ENCODE results near the gene MEPCE. TPM values are rescaled to one million over a fixed set of nuclear protein-coding genes. Genes with fewer than 3 reads are reported as not detected.
"Not testable (repeated sequence)": the region's sequence is repeated elsewhere in the genome, so short reads cannot be mapped to it uniquely, and the experiment has no call there.

The MEPCE gene
- total RNA-seq, 1 donor from 2014 or later, result 25.8 TPM

GRCh38 chr7:100447363-100447762 lies 17.7 kb downstream of the MEPCE start:
- ATAC-seq, result not testable (repeated sequence)

DNA sequence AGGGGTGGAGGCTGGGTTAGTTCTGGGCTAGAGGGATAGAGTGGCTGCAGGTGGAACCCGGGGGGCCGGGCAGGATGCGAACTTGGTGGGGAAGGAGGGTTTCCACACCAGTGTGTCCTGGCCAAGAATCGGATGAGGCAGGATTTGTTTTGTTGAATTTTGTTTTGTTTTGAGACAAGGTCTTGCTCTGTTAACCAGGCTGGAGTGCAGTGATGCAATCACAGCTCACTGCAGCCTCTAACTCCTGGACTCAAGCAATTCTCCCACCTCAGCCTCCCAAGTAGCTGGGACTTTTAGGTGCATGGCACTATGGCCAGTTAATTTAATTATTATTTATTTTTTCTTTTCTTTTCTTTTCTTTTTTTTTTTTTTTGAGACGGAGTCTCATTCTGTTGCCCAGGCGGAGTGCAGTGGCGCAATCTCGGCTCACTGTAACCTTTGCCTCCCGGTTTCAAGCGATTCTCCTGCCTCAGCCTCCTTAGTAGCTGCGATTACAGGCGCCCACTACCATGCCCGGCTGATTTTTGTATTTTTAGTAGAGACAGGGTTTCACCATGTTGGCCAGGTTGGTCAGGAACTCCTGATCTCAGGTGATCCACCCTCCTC lies 19.7 kb downstream of the MEPCE start:
- DNase-seq, result no peak
- ATAC-seq, result no peak
- intact Hi-C loops (cut with micrococcal nuclease), result no loop called here

More at GRCh38 chr7:100447363-100447762, 17.7 kb downstream of the MEPCE start:
- intact Hi-C loops (cut with micrococcal nuclease); DNase-seq: not testable (repeated sequence)

DNA sequence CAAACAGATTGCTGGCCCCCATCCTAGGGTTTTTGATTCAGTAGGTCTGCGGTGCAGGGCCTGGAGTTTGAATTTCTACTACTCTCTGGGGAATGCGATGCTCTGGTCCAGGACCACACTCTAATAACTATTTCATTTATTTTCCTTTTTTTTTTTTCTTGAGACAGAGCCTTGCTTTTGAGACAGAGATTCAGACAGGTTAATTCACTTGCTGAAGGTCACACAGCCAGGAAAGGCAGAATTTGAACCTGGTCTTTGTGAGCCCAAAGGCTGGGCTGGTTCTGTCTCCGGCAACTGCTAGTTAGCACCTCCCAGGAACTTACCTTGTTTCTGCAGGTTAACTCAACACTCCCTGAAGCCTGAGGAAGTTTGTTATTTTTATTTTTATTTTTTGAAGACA lies 22.9 kb downstream of the MEPCE start:
- intact Hi-C loops (cut with micrococcal nuclease), result no loop called here
- DNase-seq (no peak), ATAC-seq (no peak)

- intact Hi-C loops (cut with micrococcal nuclease); ATAC-seq; DNase-seq: not testable (repeated sequence)
Observed at GRCh38 chr7:100453854-100454253, 24.2 kb downstream of the MEPCE start.

DNA sequence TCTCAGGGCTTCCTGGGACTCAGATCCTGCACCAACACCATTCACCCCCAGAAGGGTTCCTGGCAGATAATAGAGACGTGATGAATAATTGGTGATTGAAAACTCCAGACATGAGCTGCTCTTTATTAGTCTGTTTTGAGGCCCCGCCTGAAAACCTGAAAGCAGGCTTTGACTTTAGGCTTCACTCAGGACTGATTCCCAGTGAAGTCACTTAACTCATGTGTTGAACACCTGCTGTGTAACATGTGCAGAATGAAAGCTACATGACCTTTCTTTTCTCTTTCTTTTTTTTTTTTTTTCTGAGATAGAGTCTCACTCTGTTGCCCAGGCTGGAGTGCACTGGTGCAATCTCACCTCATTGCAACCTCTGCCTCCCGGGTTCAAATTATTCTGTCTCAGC lies 25.6 kb downstream of the MEPCE start:
- DNase-seq, result no peak
- intact Hi-C loops (cut with micrococcal nuclease), result no loop called here
- no peak for ATAC-seq

DNA sequence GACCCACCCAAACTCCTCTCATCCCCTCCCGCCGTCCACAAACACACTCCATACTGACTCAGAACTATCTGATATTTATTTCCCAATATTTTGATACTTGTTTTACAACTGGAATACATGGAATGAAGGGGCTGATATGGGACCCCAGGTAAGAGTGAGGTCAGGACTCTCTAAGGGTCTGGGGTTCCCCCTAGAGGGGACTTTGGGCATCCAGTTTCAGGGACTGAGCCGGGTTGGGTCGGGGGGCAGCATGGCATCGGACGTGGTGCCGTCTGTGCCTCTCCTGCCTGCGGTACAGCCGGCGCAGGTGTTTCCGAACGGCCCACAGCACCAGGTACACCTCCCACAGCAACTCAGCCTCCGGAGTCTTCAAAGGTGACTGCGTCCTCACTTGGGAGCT lies 26.9 kb downstream of the MEPCE start:
- ATAC-seq, result no peak
- intact Hi-C loops (cut with micrococcal nuclease), result no loop called here
- DNase-seq, result no peak

GRCh38 chr7:100457033-100457432 lies 27.4 kb downstream of the MEPCE start:
- ATAC-seq (no peak), DNase-seq (no peak)
- intact Hi-C loops (cut with micrococcal nuclease), result no loop called here

DNA sequence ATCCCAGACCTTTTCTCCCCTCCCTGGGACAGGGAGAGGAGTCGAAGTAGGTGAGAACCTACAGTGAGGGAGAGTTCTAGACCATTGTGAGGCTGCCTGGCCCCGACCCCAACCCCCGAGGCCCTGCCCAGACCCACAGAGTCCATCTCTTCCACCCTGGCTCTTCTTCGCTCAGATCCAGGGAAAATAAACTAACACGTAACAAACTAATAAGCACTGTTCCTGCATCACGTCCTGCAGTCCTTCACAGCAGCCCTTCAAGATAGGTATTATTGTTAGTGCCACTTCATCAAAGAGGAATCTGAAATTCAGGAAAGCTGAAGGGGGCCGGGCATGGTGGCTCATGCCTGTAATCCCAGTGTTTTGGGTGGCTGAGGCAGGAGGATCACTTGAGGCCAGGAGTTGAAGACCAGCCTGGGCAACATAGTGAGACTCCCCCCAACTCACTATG lies 34.6 kb downstream of the MEPCE start, which contains the start of gene SPACDR:
Gene SPACDR (minus strand): TSS at position 51 of the 451 bp plus-strand sequence. CDS start 235 bp downstream, outside the sequence.
- DNase-seq (no peak), ATAC-seq (no peak)
- intact Hi-C loops (cut with micrococcal nuclease), result no loop called here

- ATAC-seq, result no peak
- intact Hi-C loops (cut with micrococcal nuclease), result no loop called here
- no peak for DNase-seq
Observed at GRCh38 chr7:100464791-100465190, 35.2 kb downstream of the MEPCE start.

DNA sequence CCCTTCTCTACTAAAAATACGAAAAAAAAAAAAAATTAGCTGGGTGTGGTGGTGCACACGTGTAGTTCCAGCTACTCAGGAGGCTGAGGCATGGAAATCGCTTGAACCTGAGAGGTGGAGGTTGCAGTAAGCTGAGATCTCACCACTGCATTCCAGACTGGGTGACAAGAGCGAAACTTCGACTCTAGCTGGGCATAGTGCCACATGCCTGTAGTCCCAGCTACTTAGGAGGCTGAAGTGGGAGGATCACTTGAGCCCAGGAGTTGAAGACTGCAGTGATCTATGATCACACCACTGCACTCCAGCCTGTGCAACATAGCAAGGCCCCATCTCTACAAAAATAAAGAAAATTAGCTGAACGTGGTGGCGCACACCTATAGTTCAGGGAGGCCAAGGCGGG lies 35.7 kb downstream of the MEPCE start:
- DNase-seq (no peak), ATAC-seq (no peak)
- intact Hi-C loops (cut with micrococcal nuclease), result no loop called here

DNA sequence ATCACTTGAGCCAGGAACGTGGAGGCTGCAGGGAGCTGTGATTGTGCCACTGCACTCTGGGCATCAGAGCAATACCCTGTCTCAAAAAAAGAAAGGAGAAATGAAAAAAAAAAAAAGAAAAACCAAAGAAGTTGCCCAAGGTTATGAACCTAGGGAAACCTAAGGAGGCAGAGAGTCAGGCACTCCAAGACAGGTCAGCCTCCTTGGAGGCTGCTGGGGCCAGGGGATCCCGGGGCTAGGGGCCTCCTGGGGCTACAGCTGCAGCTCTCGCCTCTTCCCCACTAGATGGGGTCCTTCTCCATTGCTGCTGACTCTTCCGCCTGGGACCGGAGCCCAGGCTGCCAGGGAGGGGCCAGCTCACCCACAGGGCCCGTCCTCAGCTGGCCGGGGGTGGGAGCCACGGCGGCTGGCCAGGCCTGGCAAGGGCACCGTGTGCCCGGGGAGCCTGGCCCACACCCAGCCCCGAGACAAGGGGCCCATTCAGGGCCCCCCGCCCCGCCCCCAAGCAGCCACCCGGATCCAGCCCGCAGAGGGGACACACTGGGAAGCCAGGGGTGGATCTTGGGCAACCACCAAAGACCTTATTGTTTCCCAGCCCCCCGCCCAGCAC lies 36.2 kb downstream of the MEPCE start:
- intact Hi-C loops (cut with micrococcal nuclease), result no loop called here
- peak; percentile 92 for DNase-seq
- peak; percentile 87 for ATAC-seq

DNA sequence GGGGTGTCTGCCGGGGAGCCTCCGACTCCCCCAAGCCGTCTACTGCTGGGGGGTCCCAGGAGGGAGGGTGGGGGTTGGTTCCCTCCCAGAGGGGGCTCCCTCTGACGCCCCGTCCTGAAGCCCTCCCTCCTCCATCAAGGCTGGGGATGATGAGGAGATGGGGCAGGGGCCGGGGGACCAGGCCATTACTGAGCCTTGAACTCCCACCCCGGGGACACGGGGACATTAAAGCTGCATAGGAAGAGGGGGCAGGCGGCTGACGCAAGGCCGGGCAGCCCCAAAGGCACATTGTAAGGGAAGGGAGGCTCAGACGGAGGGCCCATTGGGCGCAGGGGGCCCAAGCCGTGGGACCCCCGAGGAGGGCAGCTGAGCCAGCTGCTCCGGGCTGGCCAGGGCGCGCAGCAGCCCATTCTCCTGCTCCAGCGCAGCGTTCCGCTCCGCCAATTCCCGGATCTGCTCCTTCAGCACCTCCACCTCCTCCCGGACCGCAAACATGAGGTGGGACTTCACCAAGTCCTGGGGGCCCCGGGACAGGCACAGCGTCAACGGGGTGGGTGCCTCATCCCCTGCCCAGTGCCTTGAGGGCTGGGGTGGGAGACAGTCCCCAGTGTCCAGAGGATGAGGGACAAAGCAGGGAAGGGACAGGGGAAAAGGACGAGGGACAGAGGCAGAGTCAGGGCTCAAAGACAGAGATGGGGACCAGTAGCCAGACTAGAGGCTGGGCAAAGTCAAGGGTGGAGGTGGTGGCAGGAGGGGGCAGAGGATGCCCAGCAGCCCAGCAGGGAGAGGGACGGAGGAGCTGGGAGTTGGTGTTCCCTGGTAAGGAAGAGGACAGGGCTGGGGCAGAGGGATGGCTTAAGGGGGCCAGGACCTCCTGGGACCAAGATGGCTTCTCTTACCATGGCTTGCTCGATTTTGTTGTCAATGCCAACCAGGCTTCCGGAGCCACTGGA lies 37.3 kb downstream of the MEPCE start:
- ATAC-seq, result no peak
- intact Hi-C loops (cut with micrococcal nuclease), result no loop called here

GRCh38 chr7:100467638-100468373 lies 38.2 kb downstream of the MEPCE start:
- intact Hi-C loops (cut with micrococcal nuclease), result no loop called here
- DNase-seq (no peak), ATAC-seq (no peak)

More for the DNA sequence above, 37.3 kb downstream of the MEPCE start:
- DNase-seq, result no peak

- DNase-seq, result peak; percentile 94
- intact Hi-C loops (cut with micrococcal nuclease), result no loop called here
- peak; percentile 66 for ATAC-seq
Observed at GRCh38 chr7:100469227-100470044, 39.8 kb downstream of the MEPCE start.

DNA sequence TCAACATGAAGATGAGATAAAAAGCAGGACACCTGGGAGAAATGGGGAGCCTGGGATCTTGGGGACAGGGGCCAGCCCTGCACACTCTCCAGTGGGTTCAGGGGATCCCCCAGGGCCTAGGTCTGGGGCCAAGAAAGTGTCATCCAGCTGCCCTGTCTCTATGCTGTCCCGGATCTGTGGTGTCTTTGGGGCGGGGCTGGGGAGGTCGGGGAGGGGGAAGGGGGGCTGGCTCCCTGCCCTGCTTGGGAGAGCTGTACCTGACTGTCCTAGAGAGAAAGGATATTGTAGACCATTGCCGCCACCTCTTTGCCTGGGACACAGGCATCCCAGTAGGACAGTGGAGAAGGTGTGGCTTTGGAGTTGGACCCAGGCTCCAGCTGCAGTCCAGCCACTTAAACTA lies 41.4 kb downstream of the MEPCE start:
- DNase-seq, result peak; percentile 57
- peak; percentile 3 for ATAC-seq
- intact Hi-C loops (cut with micrococcal nuclease), result no loop called here

GRCh38 chr7:100472121-100472851 lies 42.7 kb downstream of the MEPCE start:
- DNase-seq, result no peak
- intact Hi-C loops (cut with micrococcal nuclease), result no loop called here
- no peak for ATAC-seq

- intact Hi-C loops (cut with micrococcal nuclease), result no loop called here
- ATAC-seq (no peak), DNase-seq (peak; percentile 45)
Observed at GRCh38 chr7:100472854-100473499, 43.3 kb downstream of the MEPCE start.
